HepG2 (cell line): ENCODE measurements around the gene GPR139. TPM values are rescaled to one million over a fixed set of nuclear protein-coding genes. Genes with fewer than 3 reads are reported as not detected.
A peak's percentile ranks its signal among the peaks of the same experiment; 100 is the strongest.

Experiments
- DMTF1 ChIP-seq: sonication (generic); formaldehyde crosslinking; IDR thresholded peaks from 2 replicates; pipeline ENCODE4 v1.4.0; 2020; ENCODE audit warnings: mild to moderate bottlenecking, missing genetic modification reagents
- E2F5 ChIP-seq: sonication (generic); formaldehyde crosslinking; conservative IDR thresholded peaks from 2 replicates; pipeline ENCODE4 v1.4.0; 2020; ENCODE audit warnings: missing genetic modification reagents
- KDM2A ChIP-seq: sonication (generic); formaldehyde crosslinking; IDR thresholded peaks from 2 replicates; pipeline ENCODE4 v1.4.0; 2020; ENCODE audit warnings: low read depth, missing genetic modification reagents, borderline replicate concordance
- KLF16 ChIP-seq, 2 experiments: sonication (generic) in 1 of 2; formaldehyde crosslinking in 1 of 2; IDR thresholded peaks; 2 replicates each; pipeline versions ENCODE4 v1.6.1 to v1.8.0; 2016 to 2023; ENCODE audit warnings: missing genetic modification reagents in 2 of 2, missing compliant biosample characterization in 1 of 2
- MIXL1 ChIP-seq: IDR thresholded peaks from 2 replicates; pipeline ENCODE4 v1.6.1; 2016
- PHB2 ChIP-seq: fragments of 450-650 bp; IDR thresholded peaks from 2 replicates; pipeline ENCODE4 v1.6.1; 2018; ENCODE audit not compliant: partially characterized antibody
- RFXAP ChIP-seq: sonication (generic); formaldehyde crosslinking; IDR thresholded peaks from 2 replicates; pipeline ENCODE4 v1.4.0; 2020; ENCODE audit warnings: missing genetic modification reagents, borderline replicate concordance
- SATB2 ChIP-seq: sonication (generic); formaldehyde crosslinking; IDR thresholded peaks from 2 replicates; pipeline ENCODE4 v1.5.0; 2020; ENCODE audit warnings: missing genetic modification reagents
- TEF ChIP-seq: sonication (generic); formaldehyde crosslinking; IDR thresholded peaks from 2 replicates; pipeline ENCODE4 v1.5.0; 2020; ENCODE audit warnings: missing genetic modification reagents
- ZBTB38 ChIP-seq: sonication (generic); formaldehyde crosslinking; IDR thresholded peaks from 2 replicates; pipeline ENCODE4 v1.5.1; 2020; ENCODE audit warnings: mild to moderate bottlenecking, missing genetic modification reagents
- ZNF292 ChIP-seq: sonication (generic); formaldehyde crosslinking; IDR thresholded peaks from 2 replicates; pipeline ENCODE4 v1.8.1; 2022; ENCODE audit warnings: mild to moderate bottlenecking, low read depth, missing genetic modification reagents, borderline replicate concordance
- ZNF3 ChIP-seq: IDR thresholded peaks from 2 replicates; pipeline ENCODE4 v1.7.0; 2017; ENCODE audit warnings: inconsistent platforms
- ZNF792 ChIP-seq: IDR thresholded peaks from 2 replicates; pipeline ENCODE4 v1.6.1; 2016
- polyA plus RNA-seq, 8 experiments: library from polyadenylated mRNA; depleted of rRNA in 3 of 8; stranded (reverse) in 7 of 8; unstranded in 1 of 8; fragments of >200 nt; fragmentation: Illumina TruSeq in 4 of 8; extraction: Trizol in 4 of 8; gene quantifications; 2 replicates each; pipeline versions ENCODE4 v1.2.1 to v1.2.3, GENCODE V29; 2011 to 2016; ENCODE audit warnings: low read depth in 4 of 8, missing spikeins in 1 of 8, mixed read lengths in 1 of 8; ENCODE audit not compliant: insufficient read depth in 1 of 8
- total RNA-seq, 5 experiments: library from RNA; depleted of rRNA; stranded (reverse); fragments of >200 nt; fragmentation: Illumina TruSeq; extraction: Trizol; gene quantifications; 2 replicates each; pipeline ENCODE4 v1.2.3, GENCODE V29; 2016; ENCODE audit warnings: low read depth in 1 of 5
- TF ChIP-seq, protein P1 (sequence below): sonication (generic); formaldehyde crosslinking; IDR thresholded peaks from 2 replicates; pipeline ENCODE4 v1.5.1; 2020; ENCODE audit warnings: mild to moderate bottlenecking, missing genetic modification reagents, moderate library complexity
- TF ChIP-seq, protein P2 (sequence below): sonication (generic); formaldehyde crosslinking; IDR thresholded peaks from 2 replicates; pipeline ENCODE4 v1.9.0; 2021; ENCODE audit warnings: missing genetic modification reagents, mild to moderate bottlenecking, borderline replicate concordance
- TF ChIP-seq, protein P3 (sequence below): sonication (generic); formaldehyde crosslinking; IDR thresholded peaks from 2 replicates; pipeline ENCODE4 v1.4.0; 2020; ENCODE audit warnings: missing genetic modification reagents, borderline replicate concordance
- TF ChIP-seq, protein P4 (sequence below): sonication (generic); formaldehyde crosslinking; conservative IDR thresholded peaks from 2 replicates; pipeline ENCODE4 v1.4.0; 2020; ENCODE audit warnings: missing genetic modification reagents

The GPR139 gene
- total and polyA plus RNA-seq, 2 of the 13 experiments (the other 11 are each of a cell fraction or from before 2014, with no cell fraction given) = not detected

DNA sequence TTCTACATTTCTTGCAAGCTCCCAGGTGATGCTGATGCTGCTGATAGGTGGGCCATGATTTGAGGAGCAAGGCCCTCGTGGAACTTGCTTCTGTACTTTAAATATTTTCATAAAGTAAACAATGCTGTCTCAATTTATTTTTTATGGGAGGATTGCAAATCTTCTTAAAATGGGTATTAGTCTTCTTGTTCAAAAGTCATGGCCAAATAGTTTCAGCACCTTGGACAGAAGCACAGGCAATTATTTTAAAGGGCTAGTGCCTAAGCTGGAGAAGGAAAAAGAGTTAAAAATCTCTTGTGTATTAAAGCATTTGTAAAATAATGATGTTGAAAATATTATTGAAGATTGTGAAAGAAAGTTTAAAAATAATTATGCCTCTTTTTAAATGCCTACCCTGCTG, 50.5 kb downstream of the GPR139 start (continued):
- TF ChIP-seq ZNF792 (0 out of 2 replicates have a peak, but pooled peaks have one; percentile 52), TEF (peak; percentile 62; the same call in 1 of the 2 replicates), KDM2A (CRISPR knock-in tag) (no peak), PHB2 (no peak), KLF16 (CRISPR knock-in tag; IDR thresholded peaks at IDR 0.05) (peak in 1 of 2 experiments; percentile 45; a peak in 1 of 4 replicates), RFXAP (CRISPR knock-in tag) (no peak), DMTF1 (CRISPR knock-in tag) (no peak), SATB2 (CRISPR knock-in tag) (peak; percentile 74; the same call in 1 of the 2 replicates), E2F5 (no peak), ZNF3 (CRISPR knock-in tag) (no peak), ZBTB38 (CRISPR knock-in tag) (no peak), MIXL1 (peak; percentile 89), ZNF292 (CRISPR knock-in tag) (no peak)
- TF ChIP-seq, protein P1, sequence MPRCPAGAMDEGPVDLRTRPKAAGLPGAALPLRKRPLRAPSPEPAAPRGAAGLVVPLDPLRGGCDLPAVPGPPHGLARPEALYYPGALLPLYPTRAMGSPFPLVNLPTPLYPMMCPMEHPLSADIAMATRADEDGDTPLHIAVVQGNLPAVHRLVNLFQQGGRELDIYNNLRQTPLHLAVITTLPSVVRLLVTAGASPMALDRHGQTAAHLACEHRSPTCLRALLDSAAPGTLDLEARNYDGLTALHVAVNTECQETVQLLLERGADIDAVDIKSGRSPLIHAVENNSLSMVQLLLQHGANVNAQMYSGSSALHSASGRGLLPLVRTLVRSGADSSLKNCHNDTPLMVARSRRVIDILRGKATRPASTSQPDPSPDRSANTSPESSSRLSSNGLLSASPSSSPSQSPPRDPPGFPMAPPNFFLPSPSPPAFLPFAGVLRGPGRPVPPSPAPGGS (CRISPR knock-in tag) = no peak
- TF ChIP-seq, protein P2, sequence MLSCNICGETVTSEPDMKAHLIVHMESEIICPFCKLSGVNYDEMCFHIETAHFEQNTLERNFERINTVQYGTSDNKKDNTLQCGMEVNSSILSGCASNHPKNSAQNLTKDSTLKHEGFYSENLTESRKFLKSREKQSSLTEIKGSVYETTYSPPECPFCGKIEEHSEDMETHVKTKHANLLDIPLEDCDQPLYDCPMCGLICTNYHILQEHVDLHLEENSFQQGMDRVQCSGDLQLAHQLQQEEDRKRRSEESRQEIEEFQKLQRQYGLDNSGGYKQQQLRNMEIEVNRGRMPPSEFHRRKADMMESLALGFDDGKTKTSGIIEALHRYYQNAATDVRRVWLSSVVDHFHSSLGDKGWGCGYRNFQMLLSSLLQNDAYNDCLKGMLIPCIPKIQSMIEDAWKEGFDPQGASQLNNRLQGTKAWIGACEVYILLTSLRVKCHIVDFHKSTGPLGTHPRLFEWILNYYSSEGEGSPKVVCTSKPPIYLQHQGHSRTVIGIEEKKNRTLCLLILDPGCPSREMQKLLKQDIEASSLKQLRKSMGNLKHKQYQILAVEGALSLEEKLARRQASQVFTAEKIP = no peak
- TF ChIP-seq, protein P3, sequence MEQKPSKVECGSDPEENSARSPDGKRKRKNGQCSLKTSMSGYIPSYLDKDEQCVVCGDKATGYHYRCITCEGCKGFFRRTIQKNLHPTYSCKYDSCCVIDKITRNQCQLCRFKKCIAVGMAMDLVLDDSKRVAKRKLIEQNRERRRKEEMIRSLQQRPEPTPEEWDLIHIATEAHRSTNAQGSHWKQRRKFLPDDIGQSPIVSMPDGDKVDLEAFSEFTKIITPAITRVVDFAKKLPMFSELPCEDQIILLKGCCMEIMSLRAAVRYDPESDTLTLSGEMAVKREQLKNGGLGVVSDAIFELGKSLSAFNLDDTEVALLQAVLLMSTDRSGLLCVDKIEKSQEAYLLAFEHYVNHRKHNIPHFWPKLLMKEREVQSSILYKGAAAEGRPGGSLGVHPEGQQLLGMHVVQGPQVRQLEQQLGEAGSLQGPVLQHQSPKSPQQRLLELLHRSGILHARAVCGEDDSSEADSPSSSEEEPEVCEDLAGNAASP = 0 out of 2 replicates have a peak, but pooled peaks have one; percentile 35
- TF ChIP-seq, protein P4, sequence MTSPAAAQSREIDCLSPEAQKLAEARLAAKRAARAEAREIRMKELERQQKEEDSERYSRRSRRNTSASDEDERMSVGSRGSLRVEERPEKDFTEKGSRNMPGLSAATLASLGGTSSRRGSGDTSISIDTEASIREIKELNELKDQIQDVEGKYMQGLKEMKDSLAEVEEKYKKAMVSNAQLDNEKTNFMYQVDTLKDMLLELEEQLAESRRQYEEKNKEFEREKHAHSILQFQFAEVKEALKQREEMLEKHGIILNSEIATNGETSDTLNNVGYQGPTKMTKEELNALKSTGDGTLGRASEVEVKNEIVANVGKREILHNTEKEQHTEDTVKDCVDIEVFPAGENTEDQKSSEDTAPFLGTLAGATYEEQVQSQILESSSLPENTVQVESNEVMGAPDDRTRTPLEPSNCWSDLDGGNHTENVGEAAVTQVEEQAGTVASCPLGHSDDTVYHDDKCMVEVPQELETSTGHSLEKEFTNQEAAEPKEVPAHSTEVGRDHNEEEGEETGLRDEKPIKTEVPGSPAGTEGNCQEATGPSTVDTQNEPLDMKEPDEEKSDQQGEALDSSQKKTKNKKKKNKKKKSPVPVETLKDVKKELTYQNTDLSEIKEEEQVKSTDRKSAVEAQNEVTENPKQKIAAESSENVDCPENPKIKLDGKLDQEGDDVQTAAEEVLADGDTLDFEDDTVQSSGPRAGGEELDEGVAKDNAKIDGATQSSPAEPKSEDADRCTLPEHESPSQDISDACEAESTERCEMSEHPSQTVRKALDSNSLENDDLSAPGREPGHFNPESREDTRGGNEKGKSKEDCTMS (CRISPR knock-in tag) = no peak
